Neuron (in vitro differentiated cells): ENCODE measurements around the gene GRK1.

Experiments used
- H2AFZ ChIP-seq: one replicate; pipeline ENCODE4 v1.6.1; 2013; ENCODE audit warnings: low read depth, mild to moderate bottlenecking, inconsistent platforms, low read length, moderate library complexity
- H3K27me3 ChIP-seq: one replicate; pipeline ENCODE4 v1.6.1; 2013; ENCODE audit warnings: low read length; ENCODE audit not compliant: insufficient read depth
- H3K36me3 ChIP-seq: one replicate; pipeline ENCODE4 v1.6.1; 2013; ENCODE audit warnings: low read length; ENCODE audit not compliant: insufficient read depth
- H3K4me1 ChIP-seq: one replicate; pipeline ENCODE4 v1.6.1; 2013; ENCODE audit warnings: low read length; ENCODE audit not compliant: insufficient read depth
- H3K4me3 ChIP-seq: 2 replicates; pipeline ENCODE4 v1.5.1; 2013; ENCODE audit warnings: mild to moderate bottlenecking, low read length, moderate library complexity
- H3K9me3 ChIP-seq: one replicate; pipeline ENCODE4 v1.6.1; 2013; ENCODE audit warnings: low read length

GRK1 gene

DNA sequence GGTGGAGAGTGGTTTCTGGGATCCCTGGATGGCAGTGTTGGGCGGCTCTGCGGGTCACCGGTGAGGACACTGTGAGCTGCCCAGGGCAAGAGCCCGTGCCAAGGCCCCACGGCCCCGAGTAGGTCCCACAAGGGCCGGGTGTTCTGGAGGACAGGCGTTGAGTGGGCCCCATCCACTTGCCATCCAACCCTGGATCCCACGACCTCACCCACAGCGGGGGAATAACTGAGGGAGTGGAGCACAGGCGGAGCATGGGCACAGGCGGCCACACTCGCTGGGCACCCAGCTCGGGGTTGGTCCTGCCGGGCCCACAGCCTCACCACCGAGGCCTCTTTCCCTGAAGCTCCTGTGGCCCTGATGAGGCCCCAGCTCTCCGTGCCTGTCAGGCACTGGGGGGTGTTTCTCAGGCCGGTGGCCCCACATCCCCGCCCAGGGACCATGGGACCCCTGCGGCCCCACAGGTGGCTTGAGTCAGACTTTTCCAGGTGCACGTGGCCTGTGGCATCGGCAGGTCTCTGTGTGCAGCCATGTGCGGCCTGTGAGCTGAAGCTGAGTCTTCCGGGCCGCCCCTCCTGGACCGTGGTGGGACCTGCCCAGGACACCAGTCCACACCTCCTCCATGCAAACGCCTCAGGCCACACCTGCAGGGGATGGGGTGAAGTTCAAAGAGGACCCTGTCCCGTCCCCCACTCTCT, 108.6 kb downstream of the GRK1 start:
- H3K4me1 ChIP-seq: no peaks in the 10 kb centered on the region
- H2AFZ ChIP-seq: no peak overlapping the region
- H3K9me3 ChIP-seq: no peaks in the 10 kb centered on the region
- H3K4me3 ChIP-seq: no peak overlapping the region
- peaks cover 4% of the 10 kb centered on the region for H3K27me3 ChIP-seq
- H3K36me3 ChIP-seq: no peaks in the 10 kb centered on the region

DNA sequence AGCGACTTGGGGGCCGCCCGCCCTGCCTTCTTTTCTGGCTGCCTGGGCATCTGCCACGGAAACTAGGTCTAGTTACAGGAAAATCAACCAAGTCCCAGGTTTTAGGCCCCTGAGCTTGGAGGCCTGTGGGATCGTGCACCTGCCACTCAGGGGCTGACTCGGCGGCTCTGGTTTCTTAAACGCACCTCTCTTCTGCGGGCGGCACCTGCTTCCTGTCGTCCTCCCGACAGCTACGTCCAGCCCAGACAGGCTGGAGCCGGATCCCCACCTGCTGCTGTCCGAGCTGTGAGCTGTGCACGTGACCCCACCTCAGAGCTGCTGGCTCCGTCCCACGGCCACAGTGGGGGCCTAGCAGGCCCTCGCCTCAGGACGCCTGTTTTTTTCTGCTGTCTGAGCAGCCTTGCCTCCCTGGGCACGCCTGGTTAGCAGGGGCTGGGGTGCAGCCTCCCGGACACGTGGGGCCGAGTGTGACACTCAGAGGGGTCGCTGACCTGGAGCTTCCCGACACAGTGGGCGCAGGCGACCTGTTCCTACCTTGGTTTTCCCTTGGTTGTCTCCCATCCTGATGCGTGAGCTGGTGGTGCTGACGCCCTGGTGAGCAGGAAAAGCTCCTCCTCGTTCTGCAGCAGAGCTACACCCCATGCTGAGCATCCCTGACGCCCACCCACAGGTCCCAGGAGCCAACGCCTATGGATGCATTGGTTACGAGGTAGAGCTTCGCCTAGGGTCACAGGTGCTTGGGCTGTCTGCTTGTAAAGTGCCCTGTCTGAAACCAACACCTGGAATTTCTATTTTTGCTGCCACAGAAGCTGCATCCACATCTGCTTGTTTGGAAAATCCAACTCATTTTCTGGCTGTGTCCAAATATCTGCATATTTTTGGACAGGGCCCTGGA, 109.5 kb downstream of the GRK1 start:
- Histone ChIP-seq H2AFZ (no peak overlapping the region), H3K4me3 (no peak overlapping the region), H3K27me3 (peaks cover 4% of the 10 kb centered on the region), H3K36me3 (no peaks in the 10 kb centered on the region), H3K9me3 (no peaks in the 10 kb centered on the region), H3K4me1 (no peaks in the 10 kb centered on the region)

DNA sequence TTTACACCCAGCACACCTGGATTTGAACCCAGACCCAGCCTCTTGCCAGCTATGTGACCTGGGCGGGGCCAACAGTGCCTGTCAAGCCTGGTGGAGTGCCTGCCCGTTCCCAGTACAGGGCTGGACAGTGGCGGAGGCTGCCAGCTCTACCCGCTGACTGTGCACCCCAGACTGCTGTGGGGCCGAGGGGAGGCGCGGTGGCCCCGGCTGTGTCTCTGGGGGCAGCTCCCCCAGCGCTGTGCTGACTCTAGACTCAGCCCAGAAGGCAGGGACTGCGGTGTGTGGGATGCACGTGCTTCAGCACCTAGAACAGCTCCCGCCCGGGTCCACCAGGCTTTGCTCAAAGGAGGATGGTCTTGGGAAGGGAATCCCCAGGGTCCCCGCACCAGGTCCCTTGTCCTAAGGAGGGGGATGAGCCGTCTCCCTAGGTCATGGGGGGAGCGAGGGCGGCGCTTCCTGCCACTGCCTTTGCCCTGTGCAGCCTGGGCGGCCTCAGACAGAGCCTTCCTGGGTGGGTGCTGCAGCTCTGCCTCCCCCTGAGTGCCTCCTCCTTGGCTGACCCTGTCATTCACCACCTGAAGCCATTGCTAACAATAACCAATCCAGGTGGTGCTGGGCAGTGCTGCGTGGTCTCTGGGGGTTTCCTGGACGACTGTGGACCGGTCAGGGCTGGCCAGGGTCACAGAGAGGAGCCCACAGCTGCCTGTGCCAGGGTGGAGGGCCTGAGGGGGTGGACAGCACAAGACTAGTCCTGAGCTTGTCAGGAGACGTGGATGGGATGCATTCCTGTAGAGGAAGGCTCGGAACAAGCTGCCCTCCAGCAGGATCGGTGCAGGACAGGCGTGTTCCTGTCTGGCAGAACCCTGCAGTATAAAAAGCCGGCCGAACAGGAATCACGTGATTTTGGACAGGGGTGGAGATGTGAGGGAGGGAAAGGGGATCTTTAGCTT, 110.6 kb downstream of the GRK1 start:
- Histone ChIP-seq H3K4me3 (no peak overlapping the region), H3K4me1 (no peaks in the 10 kb centered on the region), H3K36me3 (no peaks in the 10 kb centered on the region), H3K9me3 (no peaks in the 10 kb centered on the region), H2AFZ (no peak overlapping the region), H3K27me3 (peaks cover 4% of the 10 kb centered on the region)

DNA sequence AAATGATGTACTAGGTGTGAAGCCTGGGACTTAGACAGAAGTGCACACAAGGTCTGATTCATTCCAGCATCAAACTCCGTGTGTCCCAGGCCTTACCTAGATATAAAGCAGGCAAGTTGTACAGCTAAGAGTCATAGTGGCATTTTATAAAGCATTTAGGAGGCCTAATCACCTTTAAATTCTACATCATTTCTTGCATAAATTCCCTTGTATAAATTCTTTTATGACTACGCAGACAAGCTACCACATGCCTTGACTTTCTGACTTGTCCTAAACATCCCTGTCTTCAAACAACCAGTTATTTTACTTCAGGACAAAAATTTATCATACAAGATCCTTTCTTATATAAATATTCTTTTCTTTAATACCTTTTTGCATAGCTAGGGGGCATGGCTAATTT, 114.6 kb downstream of the GRK1 start:
- Histone ChIP-seq H2AFZ (no peak overlapping the region), H3K36me3 (no peaks in the 10 kb centered on the region), H3K9me3 (peaks cover 4% of the 10 kb centered on the region), H3K4me3 (no peak overlapping the region), H3K4me1 (no peaks in the 10 kb centered on the region), H3K27me3 (peaks cover 16% of the 10 kb centered on the region)

DNA sequence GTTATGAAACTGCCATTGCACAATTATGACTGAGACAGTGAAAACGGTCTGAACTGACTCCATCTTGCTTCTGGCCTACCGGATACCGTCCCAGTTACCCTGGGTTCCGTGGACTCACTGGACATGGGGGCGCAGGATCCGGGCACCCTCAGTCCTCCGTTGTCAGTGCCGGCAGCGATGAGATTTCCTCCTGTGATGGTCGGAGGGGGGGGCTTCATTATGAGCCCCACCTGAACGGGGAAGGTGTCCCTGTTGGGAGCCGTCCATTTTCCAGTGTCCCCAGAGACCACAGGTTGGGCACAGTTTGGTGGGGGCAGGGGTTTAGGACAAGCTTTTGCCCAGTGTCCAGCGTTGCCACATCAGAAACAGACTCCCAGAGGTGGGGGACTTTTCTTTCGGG, 115.5 kb downstream of the GRK1 start:
- H3K9me3 ChIP-seq: peaks cover 4% of the 10 kb centered on the region
- H3K36me3 ChIP-seq: no peaks in the 10 kb centered on the region
- H2AFZ ChIP-seq: no peak overlapping the region
- H3K27me3 ChIP-seq: peaks cover 16% of the 10 kb centered on the region
- H3K4me1 ChIP-seq: no peaks in the 10 kb centered on the region
- H3K4me3 ChIP-seq: no peak overlapping the region

DNA sequence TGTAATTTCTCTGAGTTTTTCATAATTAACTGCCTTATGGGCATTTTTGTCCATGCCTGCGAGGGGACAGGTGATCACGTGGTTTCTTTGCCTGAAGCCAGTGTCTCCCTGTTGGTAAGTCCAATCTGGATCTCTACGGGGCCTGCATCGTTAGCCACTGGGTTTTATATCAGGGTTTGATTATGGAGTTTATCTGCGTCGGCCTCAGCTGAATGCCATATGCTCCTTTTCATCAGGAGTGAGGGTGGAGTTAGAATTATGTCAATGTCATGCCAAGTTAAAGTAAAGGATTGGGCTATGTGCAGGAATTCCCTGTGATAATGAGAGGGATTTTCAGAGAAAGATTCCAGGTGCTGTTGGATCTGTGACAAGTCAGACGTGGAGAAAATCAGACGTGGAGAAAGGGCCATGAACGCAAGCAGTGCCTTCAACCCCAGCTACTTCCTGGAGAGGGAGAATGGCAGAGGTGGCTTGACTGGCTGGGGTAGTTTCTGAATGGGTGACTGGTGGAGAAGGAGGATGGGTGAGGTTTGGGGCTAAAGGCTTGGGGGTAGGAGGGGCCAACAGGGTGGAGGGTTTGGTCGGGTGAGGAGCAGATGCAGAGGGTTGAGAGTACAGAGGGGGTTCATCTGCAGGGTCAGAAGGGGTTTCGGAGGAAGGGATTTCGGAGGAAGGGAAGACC, 116.3 kb downstream of the GRK1 start:
- no peaks in the 10 kb centered on the region for H3K4me1 ChIP-seq
- H3K4me3 ChIP-seq: no peak overlapping the region
- no peak overlapping the region for H2AFZ ChIP-seq

DNA sequence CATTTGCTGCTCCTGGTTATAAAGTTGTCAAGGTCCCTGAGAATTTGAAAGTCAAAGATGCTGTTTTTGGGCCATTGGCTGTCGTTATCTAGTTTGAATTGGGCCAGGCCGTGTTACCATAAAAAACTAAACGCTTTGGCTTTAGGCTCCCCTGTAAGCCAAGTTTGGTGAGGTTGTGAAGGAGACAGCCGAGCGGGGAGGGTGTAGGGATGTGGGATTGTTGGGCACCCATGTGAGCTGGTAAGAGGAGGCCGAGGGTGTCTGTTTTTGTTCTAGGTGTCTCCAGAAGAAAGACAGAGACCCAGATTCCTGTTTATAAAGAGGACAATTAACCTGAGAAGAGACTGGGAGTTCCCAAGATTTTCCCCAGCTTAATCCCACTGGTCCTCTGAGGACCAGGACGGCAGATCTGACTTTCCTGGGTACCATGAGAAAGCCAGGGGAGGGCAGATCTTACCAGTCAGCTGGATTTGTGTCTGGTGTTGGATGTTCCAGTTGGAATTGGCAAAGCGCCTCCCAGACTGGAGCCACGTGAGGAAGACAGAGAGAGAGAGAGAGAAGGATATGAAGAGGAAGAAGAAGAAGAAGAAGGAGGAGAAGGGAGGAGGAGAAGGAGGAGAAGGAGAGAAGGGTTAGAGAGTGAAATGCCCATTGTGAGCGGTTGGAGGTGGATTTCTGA, 117.1 kb downstream of the GRK1 start:
- H3K4me1 ChIP-seq: no peaks in the 10 kb centered on the region
- no peak overlapping the region for H3K4me3 ChIP-seq
- H3K9me3 ChIP-seq: peaks cover 4% of the 10 kb centered on the region
- peaks cover 11% of the 10 kb centered on the region for H3K27me3 ChIP-seq
- no peak overlapping the region for H2AFZ ChIP-seq
- H3K36me3 ChIP-seq: no peaks in the 10 kb centered on the region

More for the DNA sequence above, 116.3 kb downstream of the GRK1 start:
- Histone ChIP-seq H3K9me3 (peaks cover 4% of the 10 kb centered on the region), H3K36me3 (no peaks in the 10 kb centered on the region), H3K27me3 (peaks cover 11% of the 10 kb centered on the region)

DNA sequence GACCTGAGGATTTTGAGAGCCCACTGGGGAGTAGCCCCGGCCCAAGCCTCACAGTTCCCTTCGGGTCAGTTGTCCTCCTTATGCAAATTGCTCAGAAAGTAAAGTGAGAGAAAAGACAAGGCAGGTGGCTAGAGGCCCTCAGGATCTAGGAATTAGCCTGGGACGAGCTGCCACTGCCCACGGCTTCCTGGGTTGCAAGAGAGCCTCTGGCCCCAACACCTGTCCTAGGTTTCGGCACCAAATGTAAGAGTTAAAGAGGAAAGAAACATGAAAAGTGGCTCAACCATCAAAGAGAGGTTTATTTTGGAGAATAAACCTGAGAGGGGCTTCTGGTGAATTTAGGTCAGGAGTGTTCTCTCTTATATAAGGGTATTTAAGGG, 117.6 kb downstream of the GRK1 start:
- Histone ChIP-seq H2AFZ (no peak overlapping the region), H3K27me3 (peaks cover 11% of the 10 kb centered on the region), H3K9me3 (peaks cover 4% of the 10 kb centered on the region), H3K4me1 (no peaks in the 10 kb centered on the region), H3K4me3 (no peak overlapping the region), H3K36me3 (no peaks in the 10 kb centered on the region)

DNA sequence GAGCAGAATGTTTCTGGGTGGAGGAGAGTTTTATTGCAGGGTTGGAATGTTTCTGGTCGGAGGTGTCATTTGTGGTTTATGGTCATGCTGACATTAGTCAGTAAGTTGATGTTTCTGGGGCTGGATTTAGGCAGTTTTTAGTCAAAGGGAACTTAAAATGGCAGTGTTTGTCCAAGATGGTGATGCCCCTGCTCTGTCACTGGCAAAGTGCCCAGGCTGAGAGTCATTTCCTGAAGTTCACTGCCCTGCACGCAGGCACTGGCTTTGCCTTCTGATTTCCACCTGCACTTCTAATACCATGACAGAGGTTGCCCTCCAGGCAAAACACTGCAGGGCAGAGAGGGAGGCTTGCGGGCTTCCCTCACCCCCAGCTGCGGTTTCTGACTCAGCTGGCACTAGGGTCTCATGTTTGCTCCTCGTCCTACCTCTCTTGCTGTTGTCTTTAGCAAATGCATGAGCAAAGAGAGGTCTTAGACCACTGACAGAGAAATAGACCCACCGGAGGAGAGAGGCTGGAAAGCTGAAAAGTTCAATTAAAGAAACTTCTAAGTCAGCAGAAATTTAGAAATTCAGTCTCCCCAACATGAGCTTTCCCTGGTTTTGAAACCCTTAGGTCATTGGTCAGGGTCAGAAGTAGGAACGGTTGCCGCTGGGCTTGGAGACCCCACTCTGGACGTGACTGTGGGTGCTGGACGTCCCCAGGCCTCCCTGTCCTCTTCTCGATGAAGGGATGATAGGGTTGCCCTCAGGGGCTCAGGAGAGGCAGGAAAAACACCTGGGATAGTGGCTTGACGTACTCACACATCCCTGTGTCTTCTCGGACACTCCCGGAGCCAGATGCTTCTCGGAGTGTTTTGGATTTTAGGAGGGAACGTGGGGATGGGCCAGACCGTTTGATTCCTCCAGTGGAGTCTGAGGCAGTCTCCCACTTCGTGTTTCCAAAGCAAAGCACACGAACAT, 118.3 kb downstream of the GRK1 start:
- Histone ChIP-seq H3K4me3 (no peak overlapping the region), H2AFZ (no peak overlapping the region), H3K36me3 (no peaks in the 10 kb centered on the region), H3K27me3 (peaks cover 11% of the 10 kb centered on the region), H3K4me1 (no peaks in the 10 kb centered on the region), H3K9me3 (peaks cover 4% of the 10 kb centered on the region)

DNA sequence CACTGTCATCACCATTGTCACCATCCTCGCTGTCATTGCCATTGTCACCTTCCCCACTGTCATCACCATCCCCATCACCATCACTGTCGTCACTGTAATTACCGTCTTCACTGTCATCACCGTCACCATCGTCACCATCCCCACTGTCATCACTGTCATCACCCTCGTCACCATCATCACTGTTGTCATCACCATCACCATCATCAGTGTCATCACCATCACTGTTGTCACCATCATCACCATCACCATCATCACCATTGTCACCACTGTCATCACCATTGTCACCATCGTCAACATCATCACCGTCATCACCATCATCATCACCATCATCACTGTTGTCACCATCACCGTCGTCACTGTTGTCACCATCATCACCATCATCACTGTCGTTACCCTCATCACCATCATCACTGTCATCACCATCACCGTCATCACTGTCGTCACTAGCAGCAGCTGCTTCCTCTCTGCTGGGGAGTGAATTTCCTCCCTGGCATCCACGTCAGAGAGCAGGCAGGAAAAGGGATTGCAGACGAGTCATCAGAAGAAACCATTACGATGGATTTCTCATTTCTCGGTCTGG, 119.3 kb downstream of the GRK1 start:
- H3K27me3 ChIP-seq: peaks cover 11% of the 10 kb centered on the region
- no peaks in the 10 kb centered on the region for H3K4me1 ChIP-seq
- no peak overlapping the region for H3K4me3 ChIP-seq
- no peaks in the 10 kb centered on the region for H3K36me3 ChIP-seq
- peaks cover 4% of the 10 kb centered on the region for H3K9me3 ChIP-seq
- H2AFZ ChIP-seq: no peak overlapping the region
